HG03354 (cell line): ENCODE measurements around the gene UBAP2.
A peak's percentile ranks its signal among the peaks of the same experiment; 100 is the strongest.

ENCODE experiments used
- ATAC-seq: cut with Tn5 transposase; IDR thresholded peaks from one replicate; pipeline ENCODE4 v1.9.1; 2021; ENCODE audit warnings: mild to moderate bottlenecking; ENCODE audit not compliant: unreplicated experiment, poor library complexity, severe bottlenecking

UBAP2 gene

GRCh38 chr9:33931326-33931725 is 117.4 kb downstream of the UBAP2 start:
- no peak for ATAC-seq

- no peak for ATAC-seq
These were observed 121.0 kb downstream of the UBAP2 start for GRCh38 chr9:33927694-33928093.

- ATAC-seq: no peak
These were observed 121.8 kb downstream of the UBAP2 start for GRCh38 chr9:33926746-33927485.

- no peak for ATAC-seq
These were observed 123.5 kb downstream of the UBAP2 start for GRCh38 chr9:33924978-33925797.

GRCh38 chr9:33923998-33924701 is 124.5 kb downstream of the UBAP2 start:
- ATAC-seq: no peak

DNA sequence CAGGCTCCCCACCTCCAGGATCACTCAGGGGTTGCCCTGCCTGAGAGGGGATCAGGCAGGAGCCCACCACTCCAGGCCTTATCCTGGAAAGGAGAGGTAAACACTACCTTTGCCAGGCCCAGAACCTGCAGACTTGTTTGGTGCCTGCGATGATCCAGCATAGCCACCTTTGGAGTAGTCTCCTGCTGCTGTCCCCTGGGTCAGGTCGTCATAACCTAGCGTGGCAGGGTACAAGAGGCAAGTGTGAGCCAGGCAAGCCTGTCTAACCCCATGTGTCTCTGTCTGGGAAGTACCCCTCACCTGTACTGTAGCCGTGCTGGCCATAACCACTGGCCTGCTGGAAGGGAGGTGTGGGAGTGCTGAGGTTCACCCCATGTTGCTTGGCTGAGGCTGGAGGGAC is 125.6 kb downstream of the UBAP2 start:
- no peak for ATAC-seq

- peak; percentile 48 for ATAC-seq
These were observed 126.5 kb downstream of the UBAP2 start for GRCh38 chr9:33921967-33922895.

DNA sequence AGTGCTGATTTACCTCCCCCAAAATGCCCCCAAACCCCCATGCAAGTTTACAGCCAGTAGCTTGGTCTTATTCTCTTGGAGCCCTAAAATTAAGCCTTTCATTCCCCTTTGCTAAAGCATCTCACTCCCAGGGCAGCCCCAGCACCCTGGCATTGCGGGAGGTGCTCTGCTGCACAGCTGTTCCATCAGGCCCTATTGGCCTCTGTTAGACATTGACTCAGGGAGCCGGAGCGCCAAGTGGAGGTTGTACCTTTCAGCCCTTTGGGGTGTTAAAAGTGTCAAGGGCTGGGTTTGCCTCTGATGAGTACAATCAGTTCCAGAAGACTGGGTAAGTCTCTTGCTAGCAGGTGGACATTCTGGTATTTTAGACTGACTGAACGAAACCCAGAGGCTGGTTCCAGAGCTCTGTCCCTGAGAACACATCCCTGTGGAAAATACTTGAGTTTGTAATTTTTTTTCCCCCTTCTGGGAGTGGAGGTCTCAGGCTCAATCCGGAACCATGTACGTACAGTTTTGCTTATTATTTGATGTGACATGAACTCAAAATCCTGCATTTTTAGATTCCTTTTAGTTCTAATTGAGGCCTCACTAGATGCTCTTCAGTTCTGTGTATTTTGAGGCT is 129.3 kb downstream of the UBAP2 start:
- no peak for ATAC-seq

DNA sequence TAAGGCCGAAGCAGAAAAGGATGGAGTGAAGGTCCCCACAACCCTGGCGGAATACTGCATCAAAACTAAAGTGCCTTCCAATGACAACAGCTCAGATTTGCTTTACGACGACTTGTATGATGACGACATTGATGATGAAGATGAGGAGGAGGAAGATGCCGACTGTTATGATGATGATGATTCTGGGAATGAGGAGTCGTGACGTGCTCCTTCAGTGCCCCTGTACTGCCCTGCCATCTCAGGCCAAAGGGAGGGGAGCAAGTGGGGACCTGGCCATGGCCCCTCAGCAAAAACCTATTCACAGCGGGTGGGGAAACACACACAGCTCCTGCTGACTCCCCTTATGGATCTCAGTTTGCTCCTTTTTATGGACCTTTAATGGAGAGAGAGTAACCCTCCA is 131.7 kb downstream of the UBAP2 start:
- ATAC-seq: no peak

DNA sequence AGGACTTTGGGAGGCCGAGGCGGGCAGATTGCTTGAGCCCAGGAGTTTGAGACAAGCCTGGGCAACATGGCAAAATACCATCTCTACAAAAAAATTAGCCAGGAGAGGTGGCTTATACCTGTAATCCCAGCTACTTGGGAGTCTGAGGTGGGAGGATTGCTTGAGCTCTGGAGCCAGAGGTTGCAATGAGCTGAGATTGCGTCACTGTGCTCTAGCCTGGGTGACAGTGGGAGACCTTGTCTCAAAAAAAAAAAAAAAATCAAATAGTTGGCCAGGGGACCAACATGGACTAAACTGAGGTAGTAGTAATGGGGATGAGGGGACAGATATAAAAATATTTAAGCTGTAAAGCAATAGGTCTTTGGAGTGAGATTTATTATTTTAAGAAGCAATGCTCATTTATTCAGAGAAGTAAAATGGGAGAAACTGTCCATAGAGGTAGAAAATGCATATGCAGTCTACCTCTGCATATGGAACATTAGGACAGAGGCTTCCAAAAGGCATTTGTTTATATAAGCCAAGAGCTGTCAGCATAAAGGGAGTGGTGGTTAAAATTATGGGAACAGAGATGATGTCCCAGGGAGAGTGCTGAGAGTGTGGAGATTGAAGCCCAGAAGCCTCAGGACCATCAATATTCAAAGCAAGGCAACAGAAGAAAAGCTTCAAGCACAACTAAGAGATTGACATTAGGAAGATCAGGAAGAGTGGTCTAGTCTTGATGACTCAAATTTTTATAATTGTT is 133.6 kb downstream of the UBAP2 start:
- ATAC-seq: no peak

GRCh38 chr9:33913541-33913940 is 135.1 kb downstream of the UBAP2 start:
- ATAC-seq: no peak

DNA sequence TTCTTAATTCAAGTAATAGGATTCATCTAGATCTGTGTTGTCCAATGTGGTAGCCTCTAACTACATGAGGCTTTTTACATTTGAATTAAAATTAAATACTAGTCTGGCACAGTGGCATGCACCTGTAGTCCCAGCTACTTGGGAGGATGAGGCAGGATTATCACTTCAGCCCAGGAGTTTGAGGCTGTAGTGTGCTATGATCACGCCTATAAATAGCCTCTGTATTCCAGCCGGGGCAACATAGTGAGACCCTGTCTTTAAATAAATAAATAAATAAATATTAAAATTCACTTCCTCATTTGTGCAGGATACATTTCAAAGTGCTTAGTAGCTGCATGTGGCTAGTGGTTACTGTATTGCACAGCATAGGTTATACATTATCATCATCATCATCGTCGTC is 139.9 kb downstream of the UBAP2 start:
- ATAC-seq: no peak

DNA sequence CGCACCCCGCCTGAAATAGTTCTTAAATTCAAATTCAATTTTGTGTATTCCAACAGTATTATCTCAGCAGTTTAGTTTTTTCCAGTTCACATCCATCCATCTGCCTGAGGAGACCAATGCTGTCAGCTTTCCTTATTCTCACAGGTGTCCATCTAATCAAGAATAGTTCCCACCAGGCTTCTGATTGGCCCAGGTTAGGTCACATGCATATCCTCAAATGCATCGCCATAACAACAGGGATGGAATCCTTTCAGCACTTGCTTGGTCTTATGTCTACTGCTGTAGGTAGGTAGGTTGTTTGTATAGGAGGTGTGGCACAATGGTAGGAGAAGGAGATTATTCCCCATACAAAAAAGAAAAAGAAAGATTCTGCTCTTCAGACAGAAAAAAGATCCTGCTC is 140.6 kb downstream of the UBAP2 start:
- ATAC-seq: no peak

DNA sequence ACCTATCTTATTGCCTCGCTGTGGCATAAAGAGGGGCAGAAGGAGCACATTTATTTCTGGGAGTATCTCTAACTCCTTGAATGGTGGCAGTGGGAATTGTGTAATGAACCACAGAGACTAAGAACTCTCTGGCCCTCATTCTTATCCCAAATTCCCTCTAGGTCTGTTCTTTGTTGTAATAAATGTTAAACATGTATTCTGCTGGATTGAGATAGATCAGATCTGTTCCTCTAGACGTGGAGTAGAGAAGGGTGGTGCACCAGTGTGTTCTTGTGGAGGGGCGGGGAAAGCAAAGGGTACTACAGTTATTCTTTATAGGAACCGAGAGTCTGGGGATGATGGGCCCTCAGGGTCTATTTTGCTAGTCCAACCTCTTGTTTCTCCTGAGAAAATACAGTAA is 141.3 kb downstream of the UBAP2 start:
- no peak for ATAC-seq

DNA sequence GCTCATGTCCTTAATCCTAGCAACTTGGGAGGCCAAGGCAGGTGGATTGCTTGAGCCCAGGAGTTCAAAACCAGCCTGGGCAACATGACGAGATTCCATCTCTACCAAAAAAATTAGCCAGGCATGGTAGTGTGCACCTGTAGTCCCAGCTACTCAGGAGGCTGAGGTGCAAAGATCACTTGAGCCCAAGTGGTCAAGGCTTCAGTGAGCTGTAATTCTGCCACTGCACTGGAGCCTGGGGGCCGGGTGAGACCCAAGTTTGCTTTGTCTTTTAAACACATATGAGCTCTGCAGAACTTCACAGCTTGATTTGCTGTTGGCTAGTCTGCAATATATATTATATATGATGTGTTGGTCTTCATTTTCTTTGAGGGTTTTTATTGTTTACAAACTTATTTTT is 141.9 kb downstream of the UBAP2 start:
- no peak for ATAC-seq

DNA sequence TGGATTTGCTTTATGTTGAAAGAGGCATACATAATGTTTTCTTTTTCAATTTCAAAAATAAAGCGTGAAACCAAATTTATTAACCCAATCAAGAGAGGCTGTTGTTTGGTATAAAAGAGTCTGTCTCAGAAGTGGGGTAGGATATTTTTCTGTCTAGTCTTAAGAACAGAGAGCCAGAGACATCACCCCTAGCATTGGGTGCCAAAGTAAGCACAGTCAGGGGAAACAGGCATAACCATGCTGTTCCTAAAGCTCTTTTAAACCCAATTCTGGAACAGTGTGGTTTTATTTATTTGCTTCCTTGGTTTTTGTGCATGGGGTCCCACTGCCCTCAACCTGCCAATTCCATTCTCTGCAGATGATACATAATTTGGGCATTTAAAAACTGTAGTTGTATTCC is 143.6 kb downstream of the UBAP2 start:
- ATAC-seq: no peak

DNA sequence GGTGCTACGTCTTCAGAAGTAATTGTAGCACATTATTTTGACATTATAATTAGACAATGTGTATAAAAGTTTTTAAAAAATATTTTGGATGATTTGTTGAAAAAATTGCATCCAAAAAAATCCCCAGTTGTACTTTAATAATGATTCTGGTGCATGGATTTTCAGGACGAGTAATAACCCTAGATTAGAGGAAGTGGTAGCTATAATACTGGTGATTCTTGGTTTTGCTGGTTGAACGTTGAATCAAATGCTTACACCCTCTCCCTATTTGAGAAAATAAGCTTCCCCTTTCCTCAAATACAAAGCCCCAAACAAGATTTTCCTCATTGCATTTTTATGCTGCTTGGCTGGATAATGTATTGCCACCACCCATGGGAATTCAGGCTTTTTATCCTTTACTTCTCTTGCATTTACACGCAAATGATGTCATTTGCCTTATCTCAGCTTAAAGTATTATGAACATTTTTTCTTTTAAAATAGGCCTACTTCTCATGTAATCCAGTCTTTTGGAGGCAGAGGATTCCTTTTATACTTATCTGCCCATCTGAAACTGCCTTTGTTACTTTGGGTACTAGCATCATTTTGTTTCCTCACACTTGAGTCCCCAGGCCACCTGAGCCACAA is 145.4 kb downstream of the UBAP2 start:
- ATAC-seq: no peak

DNA sequence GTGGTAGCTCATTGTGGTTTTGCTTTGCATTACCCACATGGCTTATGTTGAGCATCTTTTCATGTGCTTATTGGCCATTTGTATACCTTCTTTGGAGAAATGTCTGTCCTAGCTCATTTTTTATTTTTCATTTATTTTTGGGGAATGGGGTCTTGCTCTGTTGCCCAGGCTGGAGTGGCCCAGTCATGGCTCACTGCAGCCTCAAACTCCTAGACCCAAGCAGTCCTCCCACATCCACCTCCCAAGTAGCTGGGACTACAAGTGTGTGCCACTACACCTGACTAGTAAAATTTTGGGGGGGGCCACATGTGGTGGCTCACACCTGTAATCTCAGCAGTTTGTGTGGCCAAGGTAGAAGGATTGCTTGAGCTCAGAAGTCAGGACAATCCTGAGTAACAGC is 154.4 kb downstream of the UBAP2 start:
- ATAC-seq: no peak
